ENCODE measurements around the gene TMPRSS3. TPM values are rescaled to one million over a fixed set of nuclear protein-coding genes. Genes with fewer than 3 reads are reported as not detected.

TMPRSS3 gene
- total RNA-seq, 1 donor from 2014 or later = 14.4 TPM

GRCh38 chr21:42385619-42386018 lies 10.2 kb downstream of the TMPRSS3 start:
- no peak for DNase-seq (ENCODE audit: low spot score, unreplicated experiment)
- H3K36me3 Mint-ChIP-seq (ENCODE audit: insufficient read depth) = peaks cover 7% of the 10 kb centered on the region
- H3K4me1 Mint-ChIP-seq (ENCODE audit: low read depth) = peaks cover 50% of the 10 kb centered on the region
- H3K4me3 Mint-ChIP-seq (ENCODE audit: low read depth) = no peak overlapping the region
- TF ChIP-seq CTCF (IDR thresholded peaks at IDR 0.05; ENCODE audit: unreplicated experiment) = no peak
- no peaks in the 10 kb centered on the region for H3K9me3 Mint-ChIP-seq (ENCODE audit: low read depth)
- H3K27ac Mint-ChIP-seq = no peak overlapping the region
- H3K27me3 Mint-ChIP-seq = no peaks in the 10 kb centered on the region

GRCh38 chr21:42384989-42385388 lies 10.9 kb downstream of the TMPRSS3 start:
- H3K4me3 Mint-ChIP-seq (ENCODE audit: low read depth) = no peak overlapping the region
- H3K27me3 Mint-ChIP-seq = no peaks in the 10 kb centered on the region
- H3K9me3 Mint-ChIP-seq (ENCODE audit: low read depth) = no peaks in the 10 kb centered on the region
- H3K36me3 Mint-ChIP-seq (ENCODE audit: insufficient read depth) = peaks cover 7% of the 10 kb centered on the region
- DNase-seq (ENCODE audit: low spot score, unreplicated experiment) = no peak
- TF ChIP-seq CTCF (IDR thresholded peaks at IDR 0.05; ENCODE audit: unreplicated experiment) = no peak
- no peak overlapping the region for H3K27ac Mint-ChIP-seq
- H3K4me1 Mint-ChIP-seq (ENCODE audit: low read depth) = peaks cover 43% of the 10 kb centered on the region

- no peak for TF ChIP-seq CTCF (IDR thresholded peaks at IDR 0.05; ENCODE audit: unreplicated experiment)
- Mint-ChIP-seq H3K27ac (no peak overlapping the region), H3K36me3 (ENCODE audit: insufficient read depth) (peaks cover 7% of the 10 kb centered on the region), H3K4me1 (ENCODE audit: low read depth) (peaks cover 37% of the 10 kb centered on the region), H3K27me3 (no peaks in the 10 kb centered on the region), H3K4me3 (ENCODE audit: low read depth) (no peak overlapping the region), H3K9me3 (ENCODE audit: low read depth) (no peaks in the 10 kb centered on the region)
- no peak for DNase-seq (ENCODE audit: low spot score, unreplicated experiment)
Measured at GRCh38 chr21:42384156-42384945, 11.5 kb downstream of the TMPRSS3 start.

- DNase-seq (ENCODE audit: low spot score, unreplicated experiment) = no peak
Measured at GRCh38 chr21:42383331-42383730, 12.5 kb downstream of the TMPRSS3 start.

GRCh38 chr21:42382915-42383314 lies 12.9 kb downstream of the TMPRSS3 start:
- no peak overlapping the region for H3K27ac Mint-ChIP-seq
- no peaks in the 10 kb centered on the region for H3K27me3 Mint-ChIP-seq
- no peak overlapping the region for H3K4me3 Mint-ChIP-seq (ENCODE audit: low read depth)
- TF ChIP-seq CTCF (IDR thresholded peaks at IDR 0.05; ENCODE audit: unreplicated experiment) = no peak
- no peaks in the 10 kb centered on the region for H3K9me3 Mint-ChIP-seq (ENCODE audit: low read depth)
- DNase-seq (ENCODE audit: low spot score, unreplicated experiment) = no peak
- H3K4me1 Mint-ChIP-seq (ENCODE audit: low read depth) = peaks cover 25% of the 10 kb centered on the region
- H3K36me3 Mint-ChIP-seq (ENCODE audit: insufficient read depth) = peaks cover 7% of the 10 kb centered on the region

More at GRCh38 chr21:42383331-42383730, 12.5 kb downstream of the TMPRSS3 start:
- H3K27ac Mint-ChIP-seq = no peak overlapping the region
- TF ChIP-seq CTCF (IDR thresholded peaks at IDR 0.05; ENCODE audit: unreplicated experiment) = no peak
- no peaks in the 10 kb centered on the region for H3K27me3 Mint-ChIP-seq
- peaks cover 7% of the 10 kb centered on the region for H3K36me3 Mint-ChIP-seq (ENCODE audit: insufficient read depth)
- H3K4me1 Mint-ChIP-seq (ENCODE audit: low read depth) = peaks cover 28% of the 10 kb centered on the region
- H3K9me3 Mint-ChIP-seq (ENCODE audit: low read depth) = no peaks in the 10 kb centered on the region
- no peak overlapping the region for H3K4me3 Mint-ChIP-seq (ENCODE audit: low read depth)
